GM18508 (cell line): ENCODE measurements around the gene UNC5C.

ENCODE experiments used
- ATAC-seq: cut with Tn5 transposase; IDR thresholded peaks from one replicate; pipeline ENCODE4 v1.9.1; 2021; ENCODE audit warnings: moderate number of reproducible peaks; ENCODE audit not compliant: insufficient read depth, unreplicated experiment

Gene UNC5C

DNA sequence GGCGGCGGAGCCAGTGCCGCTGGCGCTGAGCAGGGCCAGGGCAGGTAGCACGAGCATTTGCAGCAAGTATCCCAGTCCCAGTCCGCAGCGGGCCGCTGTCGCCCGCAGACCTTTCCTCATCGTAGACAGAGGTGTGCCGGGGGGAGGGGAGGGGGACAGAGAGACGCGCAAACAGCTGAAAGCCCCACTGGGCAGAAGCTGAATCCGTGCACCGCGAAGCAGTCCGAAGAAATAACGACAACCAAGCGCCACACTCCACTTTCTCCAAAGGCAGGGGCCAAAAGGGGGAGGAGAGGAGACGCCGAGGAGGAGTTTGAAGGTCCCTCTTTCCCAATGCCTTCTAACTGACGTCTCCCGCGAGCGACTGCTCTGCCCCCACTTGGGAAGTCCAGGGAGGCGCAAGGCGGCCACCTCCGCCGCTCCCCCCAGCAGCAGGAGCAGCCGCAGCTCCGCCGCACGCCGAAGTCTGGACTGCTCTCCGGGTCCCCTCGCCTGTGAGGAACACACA lies at the start of gene UNC5C:
TSS of gene UNC5C (minus strand) at position 236 of the 508 bp plus-strand sequence.
- ATAC-seq, result no peak

GRCh38 chr4:95596676-95597075 lies 47.9 kb upstream of the UNC5C start:
- ATAC-seq, result no peak

DNA sequence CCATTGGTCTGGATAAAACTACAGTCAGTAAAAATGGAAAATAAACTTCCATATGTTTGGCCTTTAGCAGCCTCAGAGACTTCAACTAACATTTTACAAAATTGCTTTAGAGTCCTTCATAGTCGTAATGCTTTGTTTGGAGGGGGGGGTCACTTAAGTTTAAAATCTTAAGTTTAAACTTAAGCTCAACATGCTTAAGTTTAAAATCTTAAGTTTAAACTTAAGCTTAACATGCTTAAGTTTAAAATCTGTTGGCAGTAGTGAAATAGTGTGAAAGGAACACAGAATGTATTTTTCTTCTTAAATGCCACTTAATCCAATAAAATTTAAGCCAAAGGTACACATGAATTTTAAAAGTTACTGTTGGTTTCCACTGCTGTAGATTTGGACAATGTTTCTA lies 45.9 kb upstream of the UNC5C start:
- no peak for ATAC-seq

GRCh38 chr4:95594013-95594412 lies 45.2 kb upstream of the UNC5C start:
- no peak for ATAC-seq

GRCh38 chr4:95591278-95591677 lies 42.5 kb upstream of the UNC5C start:
- ATAC-seq, result no peak

DNA sequence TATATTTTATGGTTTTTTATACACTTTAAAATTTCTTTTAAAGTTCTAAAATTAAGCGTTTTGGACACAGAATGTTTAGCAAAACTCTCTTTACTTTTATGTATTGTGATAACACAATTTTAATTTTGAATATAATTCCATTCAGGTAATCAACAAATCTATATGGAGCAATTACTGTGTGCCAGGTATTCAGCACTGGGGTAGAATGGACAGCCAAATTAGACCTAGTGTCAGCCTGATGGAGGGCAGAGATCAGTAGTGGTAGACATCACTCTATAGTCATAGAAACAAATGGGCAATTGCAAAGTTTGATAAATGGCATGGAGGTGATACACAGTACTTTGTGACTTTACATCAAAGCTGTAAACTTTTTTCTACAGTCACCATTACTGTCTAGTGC lies 41.8 kb upstream of the UNC5C start:
- no peak for ATAC-seq

DNA sequence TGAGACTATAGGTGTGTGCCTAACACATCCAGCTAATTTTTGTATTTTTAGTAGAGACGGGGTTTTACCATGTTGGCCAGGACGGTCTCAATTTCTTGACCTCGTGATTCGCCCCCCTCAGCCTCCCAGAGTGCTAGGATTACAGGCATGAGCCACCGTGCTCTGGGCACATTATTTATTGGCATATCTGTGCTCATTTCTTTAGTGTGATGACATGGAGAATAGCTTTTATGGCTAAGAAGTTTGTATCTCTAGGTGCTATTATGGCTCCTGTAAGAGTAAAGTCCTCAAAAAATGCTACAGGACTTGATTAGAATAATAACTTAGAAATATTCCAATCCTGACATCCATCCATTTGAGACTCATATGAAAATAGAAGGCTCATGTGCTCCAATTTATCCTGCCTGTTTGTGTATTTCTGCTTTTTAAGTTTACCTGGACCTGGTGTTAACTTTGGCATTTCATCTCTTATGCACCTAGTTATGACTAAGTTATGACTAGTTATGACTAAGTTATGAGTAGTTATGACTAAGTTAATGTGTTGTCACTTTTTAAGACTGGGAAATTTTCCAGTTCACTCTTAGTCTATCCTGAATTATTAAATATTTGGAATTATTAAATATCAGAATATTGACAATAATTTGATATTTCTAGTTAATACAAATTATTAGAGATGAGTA lies 36.4 kb upstream of the UNC5C start:
- ATAC-seq, result no peak

DNA sequence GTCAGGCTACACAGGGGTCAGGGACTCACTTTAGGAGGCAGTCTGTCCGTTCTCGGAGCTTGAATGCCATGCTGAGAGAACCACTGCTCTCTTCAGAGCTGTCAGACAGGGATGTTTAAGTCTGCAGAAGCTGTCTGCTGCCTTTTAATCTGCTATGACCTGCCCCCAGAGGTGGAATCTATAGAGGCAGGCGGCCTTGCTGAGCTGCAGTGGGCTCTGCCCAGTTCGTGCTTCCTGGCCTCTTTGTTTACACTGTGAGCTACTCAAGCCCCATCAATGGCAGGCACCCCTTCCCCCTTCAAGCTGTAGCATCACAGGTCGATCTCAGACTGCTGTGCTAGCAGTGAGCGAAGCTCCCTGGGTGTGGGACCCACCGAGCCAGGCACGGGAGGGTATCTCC lies 31.5 kb upstream of the UNC5C start:
- ATAC-seq, result no peak

GRCh38 chr4:95572304-95572991 lies 23.7 kb upstream of the UNC5C start:
- no peak for ATAC-seq

DNA sequence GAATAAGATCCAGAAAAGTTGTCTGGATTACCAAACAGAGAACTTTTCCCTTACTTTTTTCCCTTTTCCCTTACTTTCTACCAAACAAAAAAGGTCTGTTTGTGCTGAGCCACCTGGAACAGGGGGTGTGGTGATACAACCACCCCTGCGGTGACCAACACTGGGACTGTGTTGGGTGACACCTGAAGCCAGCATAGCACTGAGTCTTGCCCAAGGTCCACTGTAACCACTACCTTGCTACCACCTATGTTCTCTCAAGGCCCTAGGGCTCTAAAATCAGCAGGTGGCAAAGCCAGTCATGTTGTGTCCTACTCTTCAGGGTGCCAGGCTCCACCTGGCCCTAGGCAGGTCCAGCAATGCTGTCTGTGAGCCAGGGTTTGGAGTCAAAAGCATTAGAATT lies 22.8 kb upstream of the UNC5C start:
- ATAC-seq, result no peak

GRCh38 chr4:95563638-95564337 lies 15.0 kb upstream of the UNC5C start:
- no peak for ATAC-seq

DNA sequence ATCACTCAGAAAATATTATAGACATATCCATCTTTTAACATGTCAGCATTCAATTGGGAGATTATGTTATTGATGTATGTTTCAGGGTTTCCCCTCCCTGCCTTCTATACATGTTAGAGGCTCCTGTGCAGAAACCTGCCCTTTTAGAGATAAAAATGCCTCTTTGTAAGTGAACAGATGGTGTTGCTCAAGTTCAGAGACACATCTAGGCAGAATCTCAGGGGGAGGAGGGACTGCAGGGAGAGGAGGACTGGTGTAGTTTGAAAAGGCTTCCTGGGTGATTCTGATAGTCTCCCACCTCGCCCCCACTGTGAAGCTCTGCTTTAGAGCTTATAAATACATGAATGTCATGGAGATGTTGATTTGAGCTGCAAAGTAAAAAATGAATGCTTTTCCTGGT lies 12.0 kb upstream of the UNC5C start:
- no peak for ATAC-seq

DNA sequence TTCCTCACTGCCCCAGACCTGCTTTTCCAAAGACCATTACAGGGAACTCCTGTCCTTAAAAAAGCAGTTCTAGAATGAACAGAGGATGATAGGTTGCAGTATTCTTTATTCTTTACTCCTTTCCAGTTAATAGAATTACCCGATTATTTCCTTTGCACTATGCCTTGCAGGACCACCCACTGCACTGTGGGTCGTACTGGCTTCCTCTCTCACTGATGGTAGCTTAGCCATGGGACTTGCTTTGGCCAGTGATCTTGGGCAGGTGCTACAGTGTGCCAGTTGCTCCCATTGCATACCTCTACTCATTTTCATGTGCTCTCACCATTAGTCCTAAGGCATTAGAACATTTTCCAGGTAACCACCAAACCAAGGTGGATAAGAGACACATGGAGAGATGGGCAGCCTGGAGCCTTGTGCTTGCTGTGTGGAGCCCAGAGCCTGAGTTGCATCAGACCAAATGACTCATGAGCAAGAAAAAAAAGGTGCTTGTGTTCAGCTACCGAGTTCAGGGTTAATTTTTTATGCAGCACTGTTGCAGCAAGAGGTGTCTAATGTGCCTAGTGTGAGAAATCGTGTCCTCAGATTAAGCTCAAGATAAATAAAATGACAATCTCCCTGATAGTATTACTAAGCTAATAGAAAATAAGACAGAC lies 7.6 kb upstream of the UNC5C start:
- no peak for ATAC-seq

- no peak for ATAC-seq
Measured at GRCh38 chr4:95552942-95553550, 4.3 kb upstream of the UNC5C start.

- ATAC-seq, result no peak
Measured at GRCh38 chr4:95551653-95552052, 2.9 kb upstream of the UNC5C start.

DNA sequence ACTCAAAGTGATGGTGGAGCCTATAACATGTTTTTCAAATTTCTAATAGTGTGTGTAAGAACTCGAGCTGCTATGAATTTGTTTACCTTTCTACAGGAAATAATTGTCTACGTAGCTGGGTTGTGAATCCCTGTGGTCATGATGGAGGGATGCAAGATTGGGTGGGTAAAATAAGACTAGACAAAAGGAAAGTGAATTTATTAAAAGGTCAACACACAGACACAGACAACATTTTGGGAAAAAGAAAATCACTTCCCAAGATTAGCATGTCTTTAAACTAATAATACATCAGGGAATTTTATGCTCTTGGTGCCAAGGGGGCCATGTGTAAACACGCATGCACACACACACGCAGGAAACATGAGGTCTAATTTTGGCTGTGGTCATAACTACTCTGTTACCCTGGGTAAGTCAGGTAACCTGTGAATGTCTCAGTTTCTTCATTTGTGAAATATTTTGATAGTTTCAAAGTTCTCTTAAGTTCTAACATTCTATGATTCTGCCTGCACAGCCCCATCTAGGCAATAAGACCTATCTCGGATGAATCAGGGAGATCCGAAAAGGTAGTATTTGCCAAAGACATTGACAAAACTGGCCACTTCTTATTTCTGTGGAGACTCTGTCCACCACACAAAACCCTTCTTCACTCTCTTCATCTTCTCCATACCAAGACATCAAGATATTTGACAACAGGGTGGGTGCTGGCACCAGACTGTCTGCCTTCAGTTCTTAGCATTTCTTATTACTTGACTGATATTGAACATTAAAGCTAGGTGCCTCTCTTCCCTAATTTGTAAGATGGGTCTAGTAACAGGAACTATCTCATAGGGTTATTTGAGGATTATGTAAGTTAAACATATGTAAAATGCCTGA lies 1.6 kb upstream of the UNC5C start:
- ATAC-seq, result no peak

DNA sequence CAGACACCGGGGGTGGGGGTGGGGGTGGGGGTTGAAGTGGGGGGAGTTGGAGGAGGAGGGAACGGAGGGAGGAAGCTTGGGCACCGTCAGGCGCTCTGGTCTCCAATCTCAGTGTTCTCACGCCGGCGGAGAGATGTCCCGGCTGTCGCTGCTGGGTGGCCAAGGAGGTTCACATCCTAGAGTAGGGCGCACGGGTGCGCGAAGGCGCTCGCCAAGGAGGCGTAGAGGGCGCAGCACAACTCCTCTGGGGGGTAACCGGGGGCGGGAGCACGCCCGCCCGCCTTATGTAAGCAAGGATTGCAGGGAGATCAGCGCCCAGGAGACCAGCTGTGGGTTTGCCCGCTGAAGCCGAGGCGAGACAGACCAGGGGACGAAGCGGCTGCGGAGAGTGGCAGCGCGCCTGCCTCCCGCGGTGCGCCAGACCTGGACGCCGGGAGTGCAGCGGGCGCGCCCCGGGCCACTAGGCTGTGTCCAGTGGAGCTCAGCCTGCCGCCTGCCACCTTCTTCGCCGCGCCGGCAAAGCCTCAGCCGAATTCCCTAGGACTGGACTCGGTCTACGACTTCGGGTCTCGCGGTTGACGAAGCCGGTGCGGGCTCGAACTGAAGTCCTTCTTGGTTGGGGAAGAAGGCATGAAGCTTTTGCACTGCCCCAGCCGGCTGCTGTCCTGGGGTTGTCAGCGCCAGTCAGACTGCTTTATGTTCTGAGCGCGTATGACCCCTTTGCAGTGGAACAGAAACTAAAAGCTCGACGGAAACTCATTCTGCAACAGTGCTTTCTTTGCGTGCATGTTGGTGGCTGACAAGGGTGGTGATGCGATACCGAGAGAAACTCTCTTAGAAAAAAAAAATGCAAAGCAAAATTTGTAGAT lies 707 bp upstream of the UNC5C start:
- ATAC-seq, result peak; percentile 96

DNA sequence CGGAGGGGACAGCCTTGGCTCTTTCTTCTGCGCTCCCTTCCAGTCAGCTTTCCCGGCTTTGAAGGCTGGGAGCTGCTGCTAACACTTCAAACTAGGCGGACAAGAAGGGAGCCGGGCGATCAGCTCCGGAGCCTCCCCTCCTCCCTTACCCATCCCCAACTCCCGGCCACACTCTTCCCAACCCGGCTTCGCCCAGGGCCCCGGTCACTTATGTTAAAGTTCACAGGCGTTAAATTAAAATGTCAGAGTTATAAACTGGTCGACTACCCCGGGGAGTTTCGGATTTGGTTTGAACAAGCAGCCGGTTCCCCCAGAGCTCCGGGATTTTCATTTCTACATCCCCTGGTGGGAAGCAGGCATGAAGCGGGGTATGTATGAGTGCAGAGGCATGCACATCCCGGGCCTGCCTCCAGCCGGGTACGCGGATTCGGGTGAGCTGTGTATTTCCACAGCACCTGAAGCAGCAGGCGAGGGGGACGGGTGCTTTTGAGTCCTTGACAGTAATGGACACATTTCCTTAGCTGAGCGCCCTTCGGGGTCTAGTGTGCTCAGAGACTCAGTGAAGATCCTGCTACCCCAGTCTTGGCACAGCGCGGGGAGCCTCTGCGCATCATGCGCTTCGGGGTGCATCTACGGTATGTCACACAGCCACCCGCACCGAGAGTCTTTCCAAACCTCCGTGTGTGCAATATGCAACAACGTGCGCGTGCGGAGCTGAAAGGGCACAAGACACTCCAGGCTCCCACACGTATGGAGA lies 880 bp downstream of the UNC5C start:
- ATAC-seq, result no peak
